Gastrocnemius medialis (tissue), 4 donors: Measurements from ENCODE around the gene THSD4. TPM values are rescaled to one million over a fixed set of nuclear protein-coding genes. Genes with fewer than 3 reads are reported as not detected.

Experiments
- ATAC-seq, 2 donors: fragments of 150-250 bp; one replicate each; pipeline ENCODE4 v1.9.1; 2016
- DNase-seq, 2 donors: peaks; one replicate each; pipeline ENCODE4 v3.0.0-alpha.2; 2019
- H3K27ac ChIP-seq, 4 donors: fragments of 200-600 bp; sonication (generic); 1 replicate in 1 of 4; 2 replicates in 3 of 4; pipeline ENCODE4 v1.5.1; 2016 to 2018; ENCODE audit warnings: mild to moderate bottlenecking in 2 of 4, moderate library complexity in 1 of 4
- H3K27me3 ChIP-seq, 3 donors: fragments of 200-600 bp; sonication (generic) in 2 of 3; 1 replicate in 1 of 3; 2 replicates in 2 of 3; pipeline versions ENCODE4 v1.5.1 to v1.6.0; 2016 to 2019; ENCODE audit warnings: mild to moderate bottlenecking in 1 of 3, moderate library complexity in 1 of 3
- H3K36me3 ChIP-seq, 2 donors: fragments of 200-600 bp; sonication (generic) in 1 of 2; one replicate each; pipeline ENCODE4 v1.5.1; 2017 to 2018
- H3K4me1 ChIP-seq, 2 donors: fragments of 200-600 bp; sonication (generic) in 1 of 2; one replicate each; pipeline ENCODE4 v1.5.1; 2016 to 2017; ENCODE audit warnings: mild to moderate bottlenecking in 2 of 2
- H3K4me3 ChIP-seq, 4 donors: fragments of 200-600 bp; sonication (generic) in 3 of 4; 1 replicate in 1 of 4; 2 replicates in 3 of 4; pipeline ENCODE4 v1.5.1; 2016 to 2019; ENCODE audit warnings: mild to moderate bottlenecking in 2 of 4
- H3K9me3 ChIP-seq, 3 donors: fragments of 200-600 bp; sonication (generic) in 2 of 3; 1 replicate in 1 of 3; 2 replicates in 2 of 3; pipeline ENCODE4 v1.5.1; 2016 to 2019
- CTCF ChIP-seq, 5 experiments: fragments of 450-650 bp in 3 of 5; fragments of 200-600 bp in 2 of 5; sonication (generic) in 2 of 5; IDR thresholded peaks in 4 of 5; conservative IDR thresholded peaks in 1 of 5; 1 replicate in 4 of 5; 2 replicates in 1 of 5; pipeline ENCODE4 v1.5.1; 2016 to 2019; ENCODE audit warnings: antibody characterized with exemption in 5 of 5, mild to moderate bottlenecking in 3 of 5, moderate library complexity in 3 of 5
- POLR2A ChIP-seq, 2 donors: fragments of 450-650 bp; IDR thresholded peaks; one replicate each; pipeline ENCODE4 v1.6.1; 2017; ENCODE audit warnings: antibody characterized with exemption in 2 of 2, mild to moderate bottlenecking in 2 of 2, moderate library complexity in 2 of 2
- in situ Hi-C, 4 donors: fragments of 200-750 bp; cut with MboI; loops; one replicate each; pipeline versions ENCODE4 v1.15.0 to v1.8.0; 2017; ENCODE audit warnings: low sequenced_read_pairs in 4 of 4
- intact Hi-C: fragments of 100-400 bp; cut with DNase I; formaldehyde crosslinking; loops from one replicate; pipeline ENCODE4 v1.15.1; 2023; ENCODE audit warnings: low total_unique reads
- total RNA-seq, 4 donors: library from RNA; depleted of rRNA; stranded (reverse); fragments of >200 nt; gene quantifications; one replicate each; pipeline versions ENCODE4 v1.1.0 to v1.2.3, GENCODE V29; 2016

Gene THSD4
- total RNA-seq, 4 donors from 2014 or later: 0.35 to 3.1 (median 0.60) TPM

- no peak overlapping the region for H3K4me3 ChIP-seq
- no peak for TF ChIP-seq CTCF (IDR thresholded peaks at IDR 0.05 in 4 of 5, conservative IDR thresholded peaks at IDR 0.05 in 1 of 5)
- no peak for TF ChIP-seq POLR2A (IDR thresholded peaks at IDR 0.05)
- no peaks in the 10 kb centered on the region for H3K9me3 ChIP-seq
- intact Hi-C loops (no loop called here), in situ Hi-C loops (no loop called here)
- no peaks in the 10 kb centered on the region for H3K36me3 ChIP-seq
- DNase-seq: no peak
- H3K4me1 ChIP-seq: no peaks in the 10 kb centered on the region
- no peak overlapping the region for H3K27ac ChIP-seq
- ATAC-seq: no peak
- no peaks in the 10 kb centered on the region for H3K27me3 ChIP-seq
These were observed 674.8 kb downstream of the THSD4 start for GRCh38 chr15:71790081-71790480.

GRCh38 chr15:71791975-71792374, 676.7 kb downstream of the THSD4 start:
- Histone ChIP-seq H3K27me3 (no peaks in the 10 kb centered on the region), H3K4me1 (no peaks in the 10 kb centered on the region), H3K27ac (no peak overlapping the region), H3K4me3 (no peak overlapping the region), H3K9me3 (no peaks in the 10 kb centered on the region), H3K36me3 (no peaks in the 10 kb centered on the region)
- DNase-seq: no peak
- intact Hi-C loops: no loop called here
- in situ Hi-C loops: no loop called here
- ATAC-seq: no peak
- TF ChIP-seq POLR2A (IDR thresholded peaks at IDR 0.05) (no peak), CTCF (IDR thresholded peaks at IDR 0.05 in 4 of 5, conservative IDR thresholded peaks at IDR 0.05 in 1 of 5) (no peak)

GRCh38 chr15:71792521-71792920, 677.2 kb downstream of the THSD4 start:
- Histone ChIP-seq H3K27me3 (no peaks in the 10 kb centered on the region), H3K4me3 (no peak overlapping the region), H3K36me3 (no peaks in the 10 kb centered on the region), H3K9me3 (no peaks in the 10 kb centered on the region), H3K4me1 (no peaks in the 10 kb centered on the region), H3K27ac (no peak overlapping the region)
- in situ Hi-C loops (no loop called here), intact Hi-C loops (no loop called here)
- ATAC-seq: no peak
- DNase-seq: no peak
- TF ChIP-seq CTCF (IDR thresholded peaks at IDR 0.05 in 4 of 5, conservative IDR thresholded peaks at IDR 0.05 in 1 of 5) (no peak), POLR2A (IDR thresholded peaks at IDR 0.05) (no peak)

GRCh38 chr15:71798641-71799040, 683.4 kb downstream of the THSD4 start:
- Histone ChIP-seq H3K4me1 (no peaks in the 10 kb centered on the region), H3K9me3 (no peaks in the 10 kb centered on the region), H3K36me3 (no peaks in the 10 kb centered on the region), H3K27me3 (no peaks in the 10 kb centered on the region), H3K27ac (no peak overlapping the region), H3K4me3 (no peak overlapping the region)
- in situ Hi-C loops: no loop called here
- DNase-seq (no peak), ATAC-seq (no peak)
- TF ChIP-seq CTCF (IDR thresholded peaks at IDR 0.05 in 4 of 5, conservative IDR thresholded peaks at IDR 0.05 in 1 of 5): no peak
- TF ChIP-seq POLR2A (IDR thresholded peaks at IDR 0.05): no peak
- intact Hi-C loops: no loop called here

GRCh38 chr15:71800190-71800589, 684.9 kb downstream of the THSD4 start:
- no peaks in the 10 kb centered on the region for H3K4me1 ChIP-seq
- in situ Hi-C loops: loop anchor here (5.0 to 10.0 kb wide), 2 partner anchors 55 to 58 kb away; no protein-coding TSS in a partner anchor

More at GRCh38 chr15:71800190-71800589, 684.9 kb downstream of the THSD4 start:
- no peak overlapping the region for H3K27ac ChIP-seq
- intact Hi-C loops: loop anchor here (2.0 to 5.0 kb wide), 3 partner anchors 55 to 357 kb away; no protein-coding TSS in a partner anchor
- no peaks in the 10 kb centered on the region for H3K27me3 ChIP-seq
- H3K4me3 ChIP-seq: no peak overlapping the region
- DNase-seq (no peak), ATAC-seq (no peak)
- H3K9me3 ChIP-seq: no peaks in the 10 kb centered on the region
- H3K36me3 ChIP-seq: no peaks in the 10 kb centered on the region
- TF ChIP-seq CTCF (IDR thresholded peaks at IDR 0.05 in 4 of 5, conservative IDR thresholded peaks at IDR 0.05 in 1 of 5): no peak
- no peak for TF ChIP-seq POLR2A (IDR thresholded peaks at IDR 0.05)
